NCI-H187 treated with DMSO at 0.1 percent for 48 hours (cell line): ENCODE results near the gene GLMP.
"Not testable (repeated sequence)": the region's sequence is repeated elsewhere in the genome, so short reads cannot be mapped to it uniquely, and the experiment has no call there.

ENCODE experiments used
- DNase-seq: peaks from one replicate; lab custom pipeline; 2025; lab: John Stamatoyannopoulos, UW

GLMP gene

DNA sequence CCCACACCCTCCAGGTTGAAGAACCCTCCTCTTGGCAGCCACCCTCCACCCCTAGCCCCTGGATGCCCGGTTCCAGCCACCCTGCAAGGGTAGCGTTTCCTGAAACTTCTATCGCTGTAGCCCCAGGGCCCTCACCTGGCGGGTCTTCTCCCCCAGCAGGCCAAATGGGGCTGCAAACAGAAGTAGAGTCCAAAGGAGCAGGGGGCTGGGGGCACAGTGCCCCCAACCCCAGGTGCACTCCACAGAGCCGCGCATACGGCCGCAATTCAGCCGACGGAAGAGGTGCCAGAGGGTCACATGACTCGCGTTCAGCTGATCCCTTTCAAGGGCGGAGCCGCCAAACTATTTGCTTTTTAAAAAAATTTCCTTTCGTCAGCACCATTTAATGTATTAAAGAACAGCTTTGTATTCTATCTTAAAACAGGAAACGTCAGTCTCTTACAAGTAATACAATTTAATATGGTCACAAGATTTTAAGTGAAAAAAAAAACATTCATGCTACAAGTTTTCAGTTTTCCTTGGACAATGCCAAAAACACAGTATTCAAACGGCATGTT, at the start of gene GLMP:
Gene GLMP (minus strand): TSS at position 289 of the 557 bp plus-strand sequence. CDS start 34 bp downstream, at position 255.
- peak; percentile 41 for DNase-seq

- DNase-seq: no peak
These were observed 48.9 kb upstream of the GLMP start for GRCh38 chr1:156344409-156344808.

- no peak for DNase-seq
These were observed 46.9 kb upstream of the GLMP start for GRCh38 chr1:156342166-156342955.

- DNase-seq: peak; percentile 100
These were observed 42.9 kb upstream of the GLMP start, which contains the start of the genes CCT3 and TSACC for GRCh38 chr1:156338180-156338976. CCT3 (minus strand) TSS chr1:156338292; CDS start chr1:156338184, 108 bp downstream. TSACC (plus strand) TSS chr1:156338526; CDS start chr1:156339758, 1,232 bp downstream.

DNA sequence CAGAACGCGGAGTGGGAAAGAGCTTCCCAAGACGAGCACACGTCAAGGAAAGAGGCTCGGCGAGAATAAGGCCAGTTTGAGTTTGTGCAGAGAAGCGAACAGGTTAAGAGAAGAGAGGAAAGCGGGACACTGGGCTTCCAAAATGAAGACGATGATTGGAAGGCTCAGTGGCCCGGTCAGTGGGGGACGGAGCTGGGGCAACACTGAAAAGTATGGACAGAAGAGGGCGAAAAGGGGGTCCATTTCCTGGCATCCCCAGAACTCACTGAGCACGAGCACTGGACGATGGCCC, 42.4 kb upstream of the GLMP start:
- DNase-seq: no peak

- DNase-seq: no peak
These were observed 41.8 kb upstream of the GLMP start for GRCh38 chr1:156337052-156337887.

DNA sequence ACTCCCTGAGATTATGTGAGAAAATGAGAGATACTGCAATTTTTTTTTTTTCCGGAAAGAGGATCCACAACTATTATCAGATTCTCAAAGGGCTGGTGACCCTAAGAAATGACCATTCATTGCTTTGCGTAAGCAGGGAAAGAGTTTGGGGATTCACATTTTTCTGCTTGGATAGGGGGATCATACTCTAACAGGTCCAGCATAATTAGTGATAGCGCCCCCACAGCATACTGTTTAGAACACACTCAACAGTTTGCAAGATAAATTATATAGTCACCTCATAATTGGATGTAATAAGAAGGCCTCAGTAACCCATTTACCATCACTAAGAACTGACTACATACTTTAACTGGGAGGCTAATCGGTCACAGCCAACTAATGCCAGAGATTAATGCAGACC, 40.8 kb upstream of the GLMP start:
- no peak for DNase-seq

DNA sequence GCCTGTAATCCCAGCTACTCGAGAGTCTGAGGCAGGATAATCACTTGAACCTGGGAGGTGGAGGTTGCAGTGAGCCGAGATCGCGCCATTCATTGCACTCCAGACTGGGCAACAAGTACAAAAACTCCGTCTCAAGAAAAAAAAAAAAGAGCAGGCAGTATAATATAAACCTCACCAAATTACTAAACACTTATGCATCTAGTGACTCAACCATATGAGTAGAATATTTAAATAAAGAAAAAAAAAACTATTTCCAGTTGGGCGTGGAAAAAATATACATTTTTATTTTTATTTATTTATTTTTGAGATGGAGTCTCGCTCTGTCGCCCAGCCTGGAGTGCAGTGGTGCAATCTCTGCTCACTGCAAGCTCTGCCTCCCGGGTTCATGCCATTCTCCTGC, 27.7 kb upstream of the GLMP start:
- DNase-seq: not testable (repeated sequence)

- DNase-seq: no peak
These were observed 25.1 kb upstream of the GLMP start for GRCh38 chr1:156320560-156320959.

DNA sequence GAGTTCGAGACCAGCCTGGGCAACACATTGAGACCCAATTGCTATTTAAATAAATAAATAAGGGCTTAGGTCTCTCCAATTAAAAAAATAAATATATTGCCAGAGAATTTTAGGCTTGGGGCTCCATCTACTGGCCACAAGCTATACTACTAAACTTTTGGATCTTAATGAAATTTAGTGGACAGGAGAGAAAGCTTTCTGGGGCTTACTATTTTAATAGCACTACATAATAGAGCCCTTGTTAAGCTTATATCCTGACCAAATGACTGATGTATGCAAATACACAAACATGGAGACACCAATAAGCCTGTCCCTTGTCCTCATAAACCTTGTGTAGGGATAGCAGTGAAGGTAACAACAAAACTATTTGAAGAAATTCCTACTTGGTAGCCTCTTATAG, 24.2 kb upstream of the GLMP start:
- no peak for DNase-seq

DNA sequence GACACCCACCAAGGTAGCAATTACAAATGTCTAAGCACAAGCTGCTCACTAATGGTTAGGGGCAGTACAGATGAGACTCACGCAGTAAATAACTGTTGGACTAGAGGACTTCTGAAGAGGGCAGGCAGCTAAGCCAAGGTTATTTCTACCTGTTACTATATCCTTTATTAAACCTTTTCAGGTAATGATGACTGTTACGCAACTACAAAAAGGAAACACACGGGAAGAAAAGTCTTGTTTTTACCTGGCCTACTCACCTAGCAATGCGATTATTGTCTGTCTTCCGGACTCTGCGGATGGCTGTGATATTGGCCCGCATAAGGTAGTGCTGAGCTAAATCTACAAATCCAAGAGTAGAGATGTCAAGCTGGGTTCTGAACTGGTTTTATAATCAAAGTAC, 21.4 kb upstream of the GLMP start:
- no peak for DNase-seq

GRCh38 chr1:156310962-156311361, 15.5 kb upstream of the GLMP start:
- no peak for DNase-seq

- DNase-seq: no peak
These were observed 12.6 kb upstream of the GLMP start for GRCh38 chr1:156308078-156308477.

DNA sequence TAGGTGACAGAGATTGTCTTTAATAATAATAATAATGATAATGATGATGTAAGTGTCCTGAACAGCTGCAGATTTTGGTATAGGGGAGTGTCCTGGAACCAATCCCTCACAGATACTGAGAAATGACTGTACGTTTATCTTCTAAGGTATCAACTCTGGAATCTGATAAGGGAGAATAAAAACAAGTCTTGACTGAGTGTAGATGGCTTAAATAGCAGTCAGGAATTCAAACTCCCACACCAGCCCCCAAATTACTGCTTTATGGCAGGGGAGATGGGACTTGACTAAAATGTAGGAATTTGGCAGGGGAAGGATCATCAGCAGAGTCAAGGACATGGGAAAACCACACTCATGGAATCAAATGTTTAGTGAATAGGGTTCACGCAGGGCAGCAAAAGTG, 9.7 kb upstream of the GLMP start:
- DNase-seq: no peak

DNA sequence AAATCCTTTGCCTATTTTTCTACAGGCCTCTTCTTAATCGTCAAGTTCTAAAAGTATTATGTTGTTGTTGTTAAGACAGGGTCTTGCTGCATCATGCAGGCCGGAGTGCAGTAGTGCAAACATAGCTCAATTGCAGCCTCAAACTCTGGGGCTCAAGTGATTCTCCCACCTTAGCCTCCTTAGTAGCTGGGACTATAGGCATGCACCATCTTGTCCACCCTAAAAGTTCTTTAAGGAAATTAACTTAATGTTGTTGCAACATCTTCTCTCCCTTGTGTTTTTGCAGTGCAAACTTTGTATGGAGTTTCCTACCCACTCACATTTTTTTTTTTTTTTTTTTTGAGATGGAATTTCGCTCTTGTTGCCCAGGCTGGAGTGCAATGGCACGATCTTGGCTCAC, 7.8 kb upstream of the GLMP start:
- no peak for DNase-seq

DNA sequence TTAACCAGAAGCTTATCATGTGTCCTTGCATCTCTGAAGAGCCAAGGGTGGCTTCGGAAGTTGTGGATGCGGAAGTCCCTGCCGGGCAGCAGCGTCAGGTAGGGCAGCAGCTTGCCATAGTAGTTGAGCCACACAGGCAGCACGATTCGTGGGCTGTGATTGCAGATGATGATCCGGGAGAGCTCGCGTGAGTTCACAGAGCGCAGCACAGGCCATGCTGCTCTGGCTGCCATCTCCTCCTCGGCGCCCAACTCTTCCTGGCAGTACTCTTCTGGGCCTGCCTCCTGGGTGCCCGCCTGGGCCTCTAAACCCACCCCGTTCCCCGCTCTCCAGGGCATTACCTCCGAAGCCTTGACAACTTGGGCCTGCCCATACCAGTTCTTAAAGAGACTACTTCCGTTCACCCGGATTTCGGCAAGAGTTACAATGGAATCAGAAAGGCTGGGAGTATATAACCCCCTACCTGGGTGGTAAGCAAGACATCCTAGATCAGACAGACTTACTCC, 3.4 kb upstream of the GLMP start, which contains the start of gene VHLL:
Gene VHLL (minus strand): TSS at position 456 of the 506 bp plus-strand sequence. CDS start 118 bp downstream, at position 338.
- DNase-seq: no peak

- no peak for DNase-seq
These were observed 1.6 kb downstream of the GLMP start for GRCh38 chr1:156293895-156294294.

- no peak for DNase-seq
These were observed 2.4 kb downstream of the GLMP start for GRCh38 chr1:156293098-156293434.

DNA sequence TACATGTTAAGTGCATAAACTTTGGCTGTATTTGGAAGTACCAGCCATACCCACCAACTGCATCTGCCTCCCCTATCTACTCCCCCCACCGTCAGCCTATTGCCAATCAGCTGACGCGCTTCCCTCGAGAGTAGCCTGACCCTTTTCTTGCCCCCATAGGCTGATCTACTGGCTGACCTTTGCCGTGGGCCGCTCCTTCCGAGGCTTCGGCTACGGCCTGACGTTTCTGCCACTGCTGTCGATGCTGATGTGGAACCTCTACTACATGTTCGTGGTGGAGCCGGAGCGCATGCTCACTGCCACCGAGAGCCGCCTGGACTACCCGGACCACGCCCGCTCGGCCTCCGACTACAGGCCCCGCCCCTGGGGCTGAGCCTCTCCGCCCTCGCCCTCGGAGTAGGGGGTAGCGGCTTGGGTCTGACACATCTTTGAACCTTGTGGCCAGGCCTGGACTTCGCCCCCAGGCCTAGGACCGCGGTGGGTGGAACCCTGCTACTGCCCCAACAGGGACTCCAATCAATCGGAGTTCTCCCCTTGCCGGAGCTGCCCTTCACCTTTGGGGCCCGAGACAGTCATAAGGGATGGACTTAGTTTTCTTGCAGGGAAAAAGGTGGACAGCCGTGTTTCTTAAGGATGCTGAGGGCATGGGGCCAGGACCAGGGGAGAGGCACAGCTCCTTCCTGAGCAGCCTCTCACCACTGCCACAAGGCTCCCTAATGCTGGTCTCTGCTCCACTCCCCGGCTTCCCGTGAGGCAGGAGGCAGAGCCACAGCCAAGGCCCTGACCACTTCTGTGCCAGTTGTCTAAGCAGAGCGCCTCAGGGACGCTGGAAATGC, 4.0 kb downstream of the GLMP start:
- peak; percentile 40 for DNase-seq

DNA sequence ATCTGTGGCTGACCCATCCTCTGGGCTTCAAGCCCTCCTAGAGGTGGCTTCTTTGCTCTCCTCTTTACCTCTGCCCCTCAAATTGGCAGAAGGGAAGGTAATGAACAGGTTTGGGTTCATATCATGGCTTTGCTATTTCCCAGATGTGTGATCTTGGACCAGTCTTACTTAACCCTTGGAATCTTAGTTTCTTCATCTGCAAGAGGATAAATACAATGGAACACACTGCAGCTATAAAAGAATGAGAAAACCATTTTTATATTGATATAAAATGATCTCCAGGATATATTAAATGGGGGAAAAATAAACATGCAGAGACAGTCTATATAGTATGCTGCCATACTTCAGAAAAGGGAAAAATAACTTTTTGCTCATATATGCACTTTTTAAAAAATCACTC, 5.6 kb downstream of the GLMP start:
- DNase-seq: no peak

DNA sequence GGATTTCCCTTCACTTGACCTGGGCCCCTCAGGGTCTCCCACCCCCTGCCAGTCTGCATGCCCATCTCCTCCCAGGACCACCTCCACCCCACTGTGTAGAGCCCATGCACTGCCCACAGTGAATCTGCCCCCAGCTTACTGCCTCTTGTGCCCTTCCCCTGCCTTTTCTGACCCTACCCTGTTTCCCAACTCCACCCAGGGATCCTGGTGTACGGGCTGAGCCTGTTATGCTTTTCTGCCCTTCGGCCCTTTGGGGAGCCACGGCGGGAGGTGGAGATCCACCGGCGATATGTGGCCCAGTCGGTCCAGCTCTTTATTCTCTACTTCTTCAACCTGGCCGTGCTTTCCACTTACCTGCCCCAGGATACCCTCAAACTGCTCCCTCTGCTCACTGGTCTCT, 9.4 kb downstream of the GLMP start:
- no peak for DNase-seq
